ENCODE measurements around the gene PCID2. TPM values are rescaled to one million over a fixed set of nuclear protein-coding genes. Genes with fewer than 3 reads are reported as not detected.

PCID2 gene
- total and polyA plus RNA-seq, 2 of the 13 experiments (the other 11 are each of a cell fraction or from before 2014, with no cell fraction given) = 65.0 to 111 TPM

DNA sequence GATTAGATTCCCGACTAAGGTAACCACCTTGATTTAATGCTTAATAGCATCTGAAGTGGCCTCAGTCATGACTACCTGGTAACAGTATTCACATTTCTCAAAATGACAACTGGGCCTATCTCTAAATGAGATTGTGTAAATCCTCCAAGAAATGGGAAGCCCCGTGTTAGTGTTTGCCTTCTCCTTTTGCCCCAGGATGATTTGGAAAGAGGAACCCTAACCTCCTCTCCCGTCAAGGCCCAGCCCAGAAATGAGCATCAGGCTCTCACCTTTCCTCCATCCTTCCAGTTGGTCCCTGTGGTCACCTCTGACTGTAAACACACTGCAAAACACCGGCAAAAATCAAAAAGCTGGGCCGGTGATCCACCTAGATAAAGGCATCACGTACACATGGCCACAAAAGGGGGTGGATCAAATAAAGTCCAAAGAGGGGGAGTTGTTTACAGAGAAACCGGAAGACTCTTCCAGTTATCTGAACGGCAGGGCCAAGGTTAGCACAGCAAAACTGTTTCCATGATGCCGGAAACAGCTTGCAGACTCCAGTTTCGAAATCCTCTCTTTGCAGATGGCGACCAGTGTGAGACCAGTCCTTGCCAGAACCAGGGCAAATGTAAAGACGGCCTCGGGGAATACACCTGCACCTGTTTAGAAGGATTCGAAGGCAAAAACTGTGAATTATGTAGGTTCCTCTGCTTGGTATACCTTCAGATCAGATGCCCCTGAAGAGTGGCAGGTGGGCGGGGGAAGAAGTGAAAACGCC, 69.5 kb downstream of the PCID2 start (continued):
- no peak; a peak in 1 of 4 replicates for TF ChIP-seq REST (IDR thresholded peaks at IDR 0.05; ENCODE audit: borderline replicate concordance in 1 of 2, low read depth in 1 of 2, low read length in 2 of 2)
- TF ChIP-seq, protein P1, sequence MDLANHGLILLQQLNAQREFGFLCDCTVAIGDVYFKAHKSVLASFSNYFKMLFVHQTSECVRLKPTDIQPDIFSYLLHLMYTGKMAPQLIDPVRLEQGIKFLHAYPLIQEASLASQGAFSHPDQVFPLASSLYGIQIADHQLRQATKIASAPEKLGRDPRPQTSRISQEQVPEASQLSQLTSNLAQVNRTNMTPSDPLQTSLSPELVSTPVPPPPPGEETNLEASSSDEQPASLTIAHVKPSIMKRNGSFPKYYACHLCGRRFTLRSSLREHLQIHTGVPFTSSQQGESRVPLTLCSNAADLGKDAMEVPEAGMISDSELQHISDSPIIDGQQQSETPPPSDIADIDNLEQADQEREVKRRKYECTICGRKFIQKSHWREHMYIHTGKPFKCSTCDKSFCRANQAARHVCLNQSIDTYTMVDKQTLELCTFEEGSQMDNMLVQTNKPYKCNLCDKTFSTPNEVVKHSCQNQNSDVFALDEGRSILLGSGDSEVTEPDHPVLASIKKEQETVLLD (CRISPR knock-in tag; IDR thresholded peaks at IDR 0.05; ENCODE audit: low read depth) = no peak
- TF ChIP-seq, protein P2, sequence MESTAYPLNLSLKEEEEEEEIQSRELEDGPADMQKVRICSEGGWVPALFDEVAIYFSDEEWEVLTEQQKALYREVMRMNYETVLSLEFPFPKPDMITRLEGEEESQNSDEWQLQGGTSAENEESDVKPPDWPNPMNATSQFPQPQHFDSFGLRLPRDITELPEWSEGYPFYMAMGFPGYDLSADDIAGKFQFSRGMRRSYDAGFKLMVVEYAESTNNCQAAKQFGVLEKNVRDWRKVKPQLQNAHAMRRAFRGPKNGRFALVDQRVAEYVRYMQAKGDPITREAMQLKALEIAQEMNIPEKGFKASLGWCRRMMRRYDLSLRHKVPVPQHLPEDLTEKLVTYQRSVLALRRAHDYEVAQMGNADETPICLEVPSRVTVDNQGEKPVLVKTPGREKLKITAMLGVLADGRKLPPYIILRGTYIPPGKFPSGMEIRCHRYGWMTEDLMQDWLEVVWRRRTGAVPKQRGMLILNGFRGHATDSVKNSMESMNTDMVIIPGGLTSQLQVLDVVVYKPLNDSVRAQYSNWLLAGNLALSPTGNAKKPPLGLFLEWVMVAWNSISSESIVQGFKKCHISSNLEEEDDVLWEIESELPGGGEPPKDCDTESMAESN (CRISPR knock-in tag; conservative IDR thresholded peaks at IDR 0.05) = peak; percentile 83
- no peak for TF ChIP-seq ATAD3A (CRISPR knock-in tag; IDR thresholded peaks at IDR 0.05)
- peak; percentile 83 for TF ChIP-seq SIX4 (CRISPR knock-in tag; IDR thresholded peaks at IDR 0.05)
- TF ChIP-seq, protein P3, sequence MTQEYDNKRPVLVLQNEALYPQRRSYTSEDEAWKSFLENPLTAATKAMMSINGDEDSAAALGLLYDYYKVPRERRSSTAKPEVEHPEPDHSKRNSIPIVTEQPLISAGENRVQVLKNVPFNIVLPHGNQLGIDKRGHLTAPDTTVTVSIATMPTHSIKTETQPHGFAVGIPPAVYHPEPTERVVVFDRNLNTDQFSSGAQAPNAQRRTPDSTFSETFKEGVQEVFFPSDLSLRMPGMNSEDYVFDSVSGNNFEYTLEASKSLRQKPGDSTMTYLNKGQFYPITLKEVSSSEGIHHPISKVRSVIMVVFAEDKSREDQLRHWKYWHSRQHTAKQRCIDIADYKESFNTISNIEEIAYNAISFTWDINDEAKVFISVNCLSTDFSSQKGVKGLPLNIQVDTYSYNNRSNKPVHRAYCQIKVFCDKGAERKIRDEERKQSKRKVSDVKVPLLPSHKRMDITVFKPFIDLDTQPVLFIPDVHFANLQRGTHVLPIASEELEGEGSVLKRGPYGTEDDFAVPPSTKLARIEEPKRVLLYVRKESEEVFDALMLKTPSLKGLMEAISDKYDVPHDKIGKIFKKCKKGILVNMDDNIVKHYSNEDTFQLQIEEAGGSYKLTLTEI (CRISPR knock-in tag; conservative IDR thresholded peaks at IDR 0.05) = no peak
- TF ChIP-seq THRA (CRISPR knock-in tag; IDR thresholded peaks at IDR 0.05; ENCODE audit: borderline replicate concordance) = peak; percentile 75; the same call in 1 of the 2 replicates
- peak; percentile 97 for TF ChIP-seq MEF2D (CRISPR knock-in tag; IDR thresholded peaks at IDR 0.05)
- TF ChIP-seq ZNF800 (CRISPR knock-in tag; IDR thresholded peaks at IDR 0.05) = peak; percentile 64; the same call in 1 of the 2 replicates
- TF ChIP-seq ZC3H13 (CRISPR knock-in tag; IDR thresholded peaks at IDR 0.05) = no peak; the same call in 1 of the 2 replicates
- no peak for TF ChIP-seq ZNF121 (CRISPR knock-in tag; IDR thresholded peaks at IDR 0.05)
- no peak for TF ChIP-seq KDM3A (CRISPR knock-in tag; IDR thresholded peaks at IDR 0.05; ENCODE audit: low read depth)
- TF ChIP-seq KDM2A (CRISPR knock-in tag; IDR thresholded peaks at IDR 0.05; ENCODE audit: borderline replicate concordance, low read depth) = peak; percentile 63; the same call in 1 of the 2 replicates

All from HepG2 (cell line).